PFSK-1 (cell line): ENCODE measurements around the gene NOL9.

Experiments
- FOXP2 ChIP-seq: optimal IDR thresholded peaks from 2 replicates; pipeline ENCODE3; 2011; ENCODE audit warnings: borderline replicate concordance, control low read depth, inconsistent platforms; ENCODE audit not compliant: insufficient read depth; ENCODE audit errors: extremely low read length, extremely low read depth
- POLR2AphosphoS5 ChIP-seq: IDR thresholded peaks from 2 replicates; pipeline ENCODE4 v1.6.1; 2012; ENCODE audit warnings: low read depth, mild to moderate bottlenecking, control low read depth, low read length, moderate library complexity
- REST ChIP-seq, 2 experiments: IDR thresholded peaks; 2 replicates each; pipeline versions ENCODE4 v1.6.1 to v1.8.0; 2011 to 2012; ENCODE audit warnings: low read depth in 2 of 2, low read length in 2 of 2, control low read depth in 1 of 2, inconsistent platforms in 1 of 2, mild to moderate bottlenecking in 1 of 2, moderate library complexity in 1 of 2; ENCODE audit not compliant: insufficient read depth in 1 of 2
- SIN3A ChIP-seq: IDR thresholded peaks from 2 replicates; pipeline ENCODE4 v1.6.1; 2012; ENCODE audit warnings: mild to moderate bottlenecking, low read length, moderate library complexity, borderline replicate concordance; ENCODE audit not compliant: insufficient read depth
- TAF1 ChIP-seq: IDR thresholded peaks from 2 replicates; pipeline ENCODE4 v1.6.1; 2012; ENCODE audit warnings: low read length, control low read depth, borderline replicate concordance; ENCODE audit not compliant: insufficient read depth

The NOL9 gene

GRCh38 chr1:6592865-6593593 is 38.7 kb upstream of the NOL9 start:
- TF ChIP-seq POLR2AphosphoS5 (no peak; the same call in 1 of the 2 replicates), FOXP2 (no peak), SIN3A (no peak), TAF1 (no peak)

DNA sequence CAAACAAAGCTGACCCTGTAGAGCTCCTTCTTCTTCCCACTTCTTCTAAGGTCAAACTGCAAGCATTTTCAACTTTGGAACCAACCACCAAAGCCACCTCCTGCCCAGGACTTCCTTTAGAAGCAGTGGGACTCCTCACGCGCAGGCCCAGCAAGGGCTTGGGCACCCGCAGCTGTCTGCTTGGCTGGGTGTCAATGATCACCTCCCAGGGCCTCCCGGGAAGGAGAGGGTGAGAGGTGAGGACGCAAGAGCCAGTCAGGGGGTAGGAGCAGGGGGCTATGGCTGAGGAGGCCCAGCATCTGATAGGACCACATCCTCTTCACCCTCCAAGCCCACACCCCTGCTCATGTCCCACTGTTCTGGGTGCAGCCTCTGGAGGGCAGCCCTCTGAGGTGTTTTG is 38.1 kb upstream of the NOL9 start:
- TF ChIP-seq FOXP2 (no peak), TAF1 (no peak), REST (IDR thresholded peaks at IDR 0.05; ENCODE audit: insufficient read depth in 1 of 2, low read depth in 2 of 2, low read length in 2 of 2) (no peak), SIN3A (no peak), POLR2AphosphoS5 (no peak)

DNA sequence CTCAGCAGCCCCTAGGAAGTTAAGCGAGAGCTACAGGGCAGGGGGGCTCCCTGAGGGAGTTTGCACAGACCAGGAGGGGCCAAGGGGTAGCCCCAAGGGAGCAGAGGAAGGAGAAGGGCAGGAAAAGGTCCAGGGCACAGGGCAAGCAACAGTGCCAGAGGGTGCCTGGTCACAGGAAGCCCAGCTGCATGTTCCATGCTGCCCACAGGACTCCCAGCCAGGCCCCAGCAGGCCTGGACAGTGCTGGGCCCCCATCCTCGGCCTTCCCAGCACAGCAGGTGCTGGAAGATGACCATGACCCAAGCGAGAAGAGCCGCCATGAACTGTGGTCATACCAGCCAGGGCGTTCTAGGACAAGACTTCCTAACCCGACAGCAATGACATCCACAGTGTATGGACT is 37.3 kb upstream of the NOL9 start:
- TF ChIP-seq REST (IDR thresholded peaks at IDR 0.05; ENCODE audit: insufficient read depth in 1 of 2, low read depth in 2 of 2, low read length in 2 of 2) (no peak), POLR2AphosphoS5 (no peak), FOXP2 (no peak), SIN3A (no peak), TAF1 (no peak)

DNA sequence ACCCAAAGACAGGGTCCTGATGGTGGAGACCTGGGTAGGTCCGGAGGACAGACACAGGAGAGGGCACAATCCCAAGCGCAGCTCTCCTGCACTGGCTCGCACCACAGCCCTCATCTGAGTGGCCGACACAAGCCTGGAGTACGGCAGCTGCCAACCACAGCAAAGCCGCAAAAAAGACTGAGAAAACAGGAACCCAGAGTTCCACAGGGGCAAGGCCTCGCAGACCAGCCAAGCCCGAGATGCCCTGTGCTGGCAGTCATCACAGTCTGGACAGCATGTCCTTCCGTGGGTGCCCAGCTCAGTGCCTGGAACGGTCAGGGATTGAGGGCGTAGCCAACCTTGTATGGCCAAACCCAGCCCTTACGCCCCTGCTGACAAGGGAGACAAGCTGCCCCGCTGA is 36.9 kb upstream of the NOL9 start:
- TF ChIP-seq TAF1 (no peak), REST (IDR thresholded peaks at IDR 0.05; ENCODE audit: insufficient read depth in 1 of 2, low read depth in 2 of 2, low read length in 2 of 2) (no peak), POLR2AphosphoS5 (no peak), FOXP2 (no peak), SIN3A (no peak)

GRCh38 chr1:6590046-6590445 is 35.7 kb upstream of the NOL9 start:
- TF ChIP-seq TAF1 (no peak), FOXP2 (no peak), POLR2AphosphoS5 (no peak), SIN3A (no peak), REST (IDR thresholded peaks at IDR 0.05; ENCODE audit: insufficient read depth in 1 of 2, low read depth in 2 of 2, low read length in 2 of 2) (no peak)
